GM12801 (cell line): ENCODE measurements around the gene CRNKL1.

ENCODE experiments used
- CTCF ChIP-seq: IDR thresholded peaks from one replicate; pipeline ENCODE4 v1.5.1; 2011; ENCODE audit warnings: control low read depth; ENCODE audit not compliant: insufficient read length; ENCODE audit errors: extremely low read depth

Gene CRNKL1

GRCh38 chr20:20052074-20052970 lies at the start of gene CRNKL1, which contains the start of gene CFAP61:
CRNKL1 (minus strand) TSS chr20:20052466; CDS start chr20:20052342, 124 bp downstream.
CFAP61 (plus strand) TSS chr20:20052532; CDS start chr20:20056654, 4,122 bp downstream.
- TF ChIP-seq CTCF = no peak

GRCh38 chr20:20100881-20101280 lies 48.6 kb upstream of the CRNKL1 start:
- no peak for TF ChIP-seq CTCF

GRCh38 chr20:20096421-20096820 lies 44.2 kb upstream of the CRNKL1 start:
- TF ChIP-seq CTCF = no peak

- no peak for TF ChIP-seq CTCF
Observed at GRCh38 chr20:20095114-20095872, 43.0 kb upstream of the CRNKL1 start.

- TF ChIP-seq CTCF = no peak
Observed at GRCh38 chr20:20094410-20094809, 42.1 kb upstream of the CRNKL1 start.

GRCh38 chr20:20092827-20093226 lies 40.6 kb upstream of the CRNKL1 start:
- TF ChIP-seq CTCF = no peak

GRCh38 chr20:20089939-20090338 lies 37.7 kb upstream of the CRNKL1 start:
- no peak for TF ChIP-seq CTCF
